ENCODE measurements around the gene MYADM.

DNA sequence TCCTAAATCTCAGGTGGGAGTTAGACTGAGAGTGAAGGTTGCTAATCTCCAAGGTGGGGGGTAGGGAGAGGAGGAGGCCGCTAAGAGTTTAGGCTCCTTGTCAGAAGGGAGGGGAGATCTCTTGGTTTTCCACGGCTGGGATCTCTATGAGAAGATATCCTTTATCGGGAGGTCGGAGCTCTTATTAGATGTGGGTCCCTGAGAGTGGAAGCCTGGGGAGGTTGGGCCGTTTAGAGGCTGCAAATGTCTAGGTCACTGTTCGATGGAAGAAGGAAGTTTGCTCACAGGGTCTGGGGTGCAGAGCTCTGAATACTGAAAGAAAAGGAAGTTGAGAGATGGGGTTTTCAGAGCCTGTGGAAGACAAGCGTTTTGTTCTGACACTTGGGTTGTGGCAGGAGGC, 3.8 kb downstream of the MYADM start:
- TF ChIP-seq REST (IDR thresholded peaks at IDR 0.05; ENCODE audit: insufficient read depth in 1 of 2, low read depth in 2 of 2, low read length in 2 of 2) (no peak), POLR2AphosphoS5 (IDR thresholded peaks at IDR 0.05; ENCODE audit: low read depth, low read length) (no peak), TAF1 (IDR thresholded peaks at IDR 0.05; ENCODE audit: borderline replicate concordance, insufficient read depth, low read length) (no peak), FOXP2 (optimal IDR thresholded peaks at IDR 0.05; ENCODE audit: borderline replicate concordance, extremely low read depth, extremely low read length, insufficient read depth) (no peak)
